ENCODE measurements around the gene MKS1.

MKS1 gene

DNA sequence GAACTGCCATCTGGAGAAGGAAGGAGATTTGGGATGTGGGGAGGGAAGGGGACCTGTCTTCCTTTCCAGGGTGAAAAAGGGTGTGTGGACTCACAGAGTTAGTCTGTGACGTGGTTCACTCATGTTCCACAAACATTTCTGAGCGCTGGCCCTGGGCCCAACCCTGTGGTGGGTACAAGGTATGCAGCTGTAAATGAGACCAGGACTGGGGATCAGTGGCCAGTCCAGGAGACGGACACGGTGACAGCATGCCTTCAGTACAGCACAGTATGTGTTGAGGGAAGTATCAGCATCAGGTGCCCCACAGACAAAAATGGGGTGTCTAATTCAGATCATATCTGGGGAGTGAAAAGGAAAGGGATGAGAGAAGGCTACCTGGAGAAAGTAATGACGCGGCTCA lies 32.0 kb downstream of the MKS1 start:
- TF ChIP-seq, protein P1, sequence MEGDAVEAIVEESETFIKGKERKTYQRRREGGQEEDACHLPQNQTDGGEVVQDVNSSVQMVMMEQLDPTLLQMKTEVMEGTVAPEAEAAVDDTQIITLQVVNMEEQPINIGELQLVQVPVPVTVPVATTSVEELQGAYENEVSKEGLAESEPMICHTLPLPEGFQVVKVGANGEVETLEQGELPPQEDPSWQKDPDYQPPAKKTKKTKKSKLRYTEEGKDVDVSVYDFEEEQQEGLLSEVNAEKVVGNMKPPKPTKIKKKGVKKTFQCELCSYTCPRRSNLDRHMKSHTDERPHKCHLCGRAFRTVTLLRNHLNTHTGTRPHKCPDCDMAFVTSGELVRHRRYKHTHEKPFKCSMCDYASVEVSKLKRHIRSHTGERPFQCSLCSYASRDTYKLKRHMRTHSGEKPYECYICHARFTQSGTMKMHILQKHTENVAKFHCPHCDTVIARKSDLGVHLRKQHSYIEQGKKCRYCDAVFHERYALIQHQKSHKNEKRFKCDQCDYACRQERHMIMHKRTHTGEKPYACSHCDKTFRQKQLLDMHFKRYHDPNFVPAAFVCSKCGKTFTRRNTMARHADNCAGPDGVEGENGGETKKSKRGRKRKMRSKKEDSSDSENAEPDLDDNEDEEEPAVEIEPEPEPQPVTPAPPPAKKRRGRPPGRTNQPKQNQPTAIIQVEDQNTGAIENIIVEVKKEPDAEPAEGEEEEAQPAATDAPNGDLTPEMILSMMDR (IDR thresholded peaks at IDR 0.05; ENCODE audit: control insufficient read depth, extremely low read depth, insufficient read depth): no peak
- H3K4me3 ChIP-seq (ENCODE audit: low read depth, low read length): no peak overlapping the region
- no peak for DNase-seq (ENCODE audit: low read depth)

- TF ChIP-seq, protein P1 (IDR thresholded peaks at IDR 0.05; ENCODE audit: control insufficient read depth, extremely low read depth, insufficient read depth): no peak
- no peak for DNase-seq (ENCODE audit: low read depth)
- H3K4me3 ChIP-seq (ENCODE audit: low read depth, low read length): no peak overlapping the region
These were observed 32.5 kb downstream of the MKS1 start for GRCh38 chr17:58186591-58186990.

GRCh38 chr17:58184986-58185761 lies 33.9 kb downstream of the MKS1 start:
- TF ChIP-seq, protein P1 (IDR thresholded peaks at IDR 0.05; ENCODE audit: control insufficient read depth, extremely low read depth, insufficient read depth): no peak
- no peak overlapping the region for H3K4me3 ChIP-seq (ENCODE audit: low read depth, low read length)
- DNase-seq (ENCODE audit: low read depth): no peak

GRCh38 chr17:58184308-58184985 lies 34.6 kb downstream of the MKS1 start:
- no peak for DNase-seq (ENCODE audit: low read depth)
- no peak overlapping the region for H3K4me3 ChIP-seq (ENCODE audit: low read depth, low read length)
- TF ChIP-seq, protein P1 (IDR thresholded peaks at IDR 0.05; ENCODE audit: control insufficient read depth, extremely low read depth, insufficient read depth): no peak

DNA sequence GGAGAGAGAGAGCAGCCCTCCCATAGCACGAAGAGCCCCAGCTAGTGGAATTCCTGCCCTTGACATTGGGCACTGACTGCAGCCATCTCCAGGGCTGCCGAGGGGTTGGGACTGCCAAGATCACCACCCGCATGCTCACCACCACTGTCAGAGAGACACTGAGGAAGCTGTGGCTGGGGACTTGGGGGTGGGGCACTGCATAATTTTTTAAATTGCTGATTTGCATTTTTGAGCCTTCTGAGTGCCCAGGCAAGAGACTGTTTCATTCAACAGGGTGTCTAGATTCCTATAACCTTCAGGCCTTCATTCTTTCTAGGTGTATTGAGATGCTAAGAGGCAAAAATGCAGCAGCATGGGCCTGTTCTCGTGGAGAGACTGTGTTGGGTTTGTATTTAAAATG lies 35.5 kb downstream of the MKS1 start:
- no peak for DNase-seq (ENCODE audit: low read depth)
- TF ChIP-seq, protein P1 (IDR thresholded peaks at IDR 0.05; ENCODE audit: control insufficient read depth, extremely low read depth, insufficient read depth): no peak
- H3K4me3 ChIP-seq (ENCODE audit: low read depth, low read length): no peak overlapping the region

- TF ChIP-seq, protein P1 (IDR thresholded peaks at IDR 0.05; ENCODE audit: control insufficient read depth, extremely low read depth, insufficient read depth): no peak
- no peak overlapping the region for H3K4me3 ChIP-seq (ENCODE audit: low read depth, low read length)
- no peak for DNase-seq (ENCODE audit: low read depth)
These were observed 37.3 kb downstream of the MKS1 start for GRCh38 chr17:58181796-58182195.

Measured in LNCaP clone FGC (cell line).